ENCODE measurements around the gene SLC26A2.
"Not testable (repeated sequence)": the region's sequence is repeated elsewhere in the genome, so short reads cannot be mapped to it uniquely, and the experiment has no call there.

Gene SLC26A2

GRCh38 chr5:149937610-149938009 lies 22.9 kb upstream of the SLC26A2 start:
- no peak for DNase-seq (ENCODE audit: low read depth)

- no peak for DNase-seq (ENCODE audit: low read depth)
Observed at GRCh38 chr5:149938279-149938678, 22.3 kb upstream of the SLC26A2 start.

GRCh38 chr5:149938791-149939358 lies 21.7 kb upstream of the SLC26A2 start:
- DNase-seq (ENCODE audit: low read depth) = peak; percentile 51

- no peak for DNase-seq (ENCODE audit: low read depth)
Observed at GRCh38 chr5:149939546-149939945, 21.0 kb upstream of the SLC26A2 start.

- no peak for DNase-seq (ENCODE audit: low read depth)
Observed at GRCh38 chr5:149940077-149940574, 20.4 kb upstream of the SLC26A2 start.

- no peak for DNase-seq (ENCODE audit: low read depth)
Observed at GRCh38 chr5:149940941-149941644, 19.5 kb upstream of the SLC26A2 start.

GRCh38 chr5:149941795-149942194 lies 18.8 kb upstream of the SLC26A2 start:
- DNase-seq (ENCODE audit: low read depth) = no peak

- DNase-seq (ENCODE audit: low read depth) = no peak
Observed at GRCh38 chr5:149942199-149942598, 18.4 kb upstream of the SLC26A2 start.

GRCh38 chr5:149942741-149943169 lies 17.8 kb upstream of the SLC26A2 start:
- DNase-seq (ENCODE audit: low read depth) = not testable (repeated sequence)

GRCh38 chr5:149943177-149943949 lies 17.2 kb upstream of the SLC26A2 start:
- DNase-seq (ENCODE audit: low read depth) = not testable (repeated sequence)

GRCh38 chr5:149944666-149945065 lies 15.9 kb upstream of the SLC26A2 start, which contains the start of gene PDE6A:
TSS of gene PDE6A (minus strand) at chr5:149944793. CDS start at chr5:149944673, 120 bp downstream.
- no peak for DNase-seq (ENCODE audit: low read depth)

GRCh38 chr5:149946118-149946517 lies 14.4 kb upstream of the SLC26A2 start:
- no peak for DNase-seq (ENCODE audit: low read depth)

- no peak for DNase-seq (ENCODE audit: low read depth)
Observed at GRCh38 chr5:149948993-149949392, 11.6 kb upstream of the SLC26A2 start.

- DNase-seq (ENCODE audit: low read depth) = no peak
Observed at GRCh38 chr5:149951138-149951749, 9.3 kb upstream of the SLC26A2 start.

- DNase-seq (ENCODE audit: low read depth) = no peak
Observed at GRCh38 chr5:149953436-149954121, 7.0 kb upstream of the SLC26A2 start.

- no peak for DNase-seq (ENCODE audit: low read depth)
Observed at GRCh38 chr5:149954798-149955197, 5.8 kb upstream of the SLC26A2 start.

- no peak for DNase-seq (ENCODE audit: low read depth)
Observed at GRCh38 chr5:149956685-149957084, 3.9 kb upstream of the SLC26A2 start.

- no peak for DNase-seq (ENCODE audit: low read depth)
Observed at GRCh38 chr5:149957855-149958254, 2.7 kb upstream of the SLC26A2 start.

- DNase-seq (ENCODE audit: low read depth) = peak; percentile 43
Observed at GRCh38 chr5:149959406-149960236, 937 bp upstream of the SLC26A2 start.

- no peak for DNase-seq (ENCODE audit: low read depth)
Observed at GRCh38 chr5:149961186-149961685, 678 bp downstream of the SLC26A2 start.

All from non-pigmented ciliary epithelial cell (primary cell).